Dendritic cell treated with granulocyte-macrophage colony-stimulating factor and Interleukin-4, amounts not matched to agents 40 ng/mL and 50 ng/mL, for 4 days (primary cell): ENCODE data around the gene ZNF423.

Experiments used
- H3K27ac Mint-ChIP-seq: one replicate; pipeline ENCODE4 v1.8.0; 2022; ENCODE audit warnings: mild to moderate bottlenecking, mixed read lengths
- H3K27me3 Mint-ChIP-seq: one replicate; pipeline ENCODE4 v1.8.0; 2022; ENCODE audit warnings: mild to moderate bottlenecking, mixed read lengths
- H3K36me3 Mint-ChIP-seq: one replicate; pipeline ENCODE4 v1.8.0; 2022; ENCODE audit warnings: low read depth, mixed read lengths
- H3K4me1 Mint-ChIP-seq: one replicate; pipeline ENCODE4 v1.8.0; 2022; ENCODE audit warnings: low read depth, mixed read lengths
- H3K4me3 Mint-ChIP-seq: one replicate; pipeline ENCODE4 v1.8.0; 2022; ENCODE audit warnings: mild to moderate bottlenecking, moderate library complexity, mixed read lengths
- H3K9me3 Mint-ChIP-seq: one replicate; pipeline ENCODE4 v1.8.0; 2022; ENCODE audit warnings: mixed read lengths
- intact Hi-C: fragments of 100-400 bp; cut with micrococcal nuclease; formaldehyde crosslinking; loops from one replicate; pipeline ENCODE4 v1.15.0; 2022

The ZNF423 gene

GRCh38 chr16:49786926-49787557 is 68.9 kb downstream of the ZNF423 start:
- no peaks in the 10 kb centered on the region for H3K9me3 Mint-ChIP-seq
- intact Hi-C loops = no loop called here
- no peak overlapping the region for H3K27ac Mint-ChIP-seq
- no peaks in the 10 kb centered on the region for H3K4me1 Mint-ChIP-seq
- no peaks in the 10 kb centered on the region for H3K36me3 Mint-ChIP-seq
- H3K4me3 Mint-ChIP-seq = no peak overlapping the region
- H3K27me3 Mint-ChIP-seq = peaks cover 2% of the 10 kb centered on the region

GRCh38 chr16:49785970-49786369 is 69.9 kb downstream of the ZNF423 start:
- H3K36me3 Mint-ChIP-seq = no peaks in the 10 kb centered on the region
- no peaks in the 10 kb centered on the region for H3K4me1 Mint-ChIP-seq

DNA sequence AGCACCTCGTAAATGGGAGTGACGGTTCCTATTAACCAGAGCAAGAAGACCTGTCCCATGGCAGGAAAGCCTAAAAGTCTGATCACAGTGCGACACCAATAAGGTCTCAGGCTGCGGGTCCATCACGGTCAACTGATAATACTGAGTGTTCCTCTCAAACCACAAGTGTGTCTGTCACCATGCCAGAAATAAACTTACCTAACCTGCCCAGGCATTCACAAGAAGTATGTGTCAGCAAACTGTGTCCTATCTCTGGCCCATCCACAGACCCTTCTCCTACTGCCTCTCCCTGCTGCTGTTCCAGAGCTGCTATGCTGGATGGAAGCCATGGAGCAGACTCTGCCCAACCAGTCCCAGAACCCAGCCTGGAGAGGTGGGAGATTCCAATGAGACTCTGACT is 73.5 kb downstream of the ZNF423 start:
- intact Hi-C loops = no loop called here
- H3K9me3 Mint-ChIP-seq = no peaks in the 10 kb centered on the region
- no peaks in the 10 kb centered on the region for H3K4me1 Mint-ChIP-seq
- H3K4me3 Mint-ChIP-seq = no peak overlapping the region
- peaks cover 2% of the 10 kb centered on the region for H3K27me3 Mint-ChIP-seq
- H3K27ac Mint-ChIP-seq = no peak overlapping the region
- H3K36me3 Mint-ChIP-seq = no peaks in the 10 kb centered on the region

More at GRCh38 chr16:49785970-49786369, 69.9 kb downstream of the ZNF423 start:
- intact Hi-C loops = no loop called here
- Mint-ChIP-seq H3K4me3 (no peak overlapping the region), H3K9me3 (no peaks in the 10 kb centered on the region), H3K27me3 (peaks cover 2% of the 10 kb centered on the region), H3K27ac (no peak overlapping the region)

- H3K4me3 Mint-ChIP-seq = no peak overlapping the region
- no peak overlapping the region for H3K27ac Mint-ChIP-seq
- H3K36me3 Mint-ChIP-seq = no peaks in the 10 kb centered on the region
- intact Hi-C loops = no loop called here
- no peaks in the 10 kb centered on the region for H3K9me3 Mint-ChIP-seq
- H3K4me1 Mint-ChIP-seq = no peaks in the 10 kb centered on the region
- H3K27me3 Mint-ChIP-seq = peaks cover 2% of the 10 kb centered on the region
Observed at GRCh38 chr16:49781401-49781800, 74.5 kb downstream of the ZNF423 start.

DNA sequence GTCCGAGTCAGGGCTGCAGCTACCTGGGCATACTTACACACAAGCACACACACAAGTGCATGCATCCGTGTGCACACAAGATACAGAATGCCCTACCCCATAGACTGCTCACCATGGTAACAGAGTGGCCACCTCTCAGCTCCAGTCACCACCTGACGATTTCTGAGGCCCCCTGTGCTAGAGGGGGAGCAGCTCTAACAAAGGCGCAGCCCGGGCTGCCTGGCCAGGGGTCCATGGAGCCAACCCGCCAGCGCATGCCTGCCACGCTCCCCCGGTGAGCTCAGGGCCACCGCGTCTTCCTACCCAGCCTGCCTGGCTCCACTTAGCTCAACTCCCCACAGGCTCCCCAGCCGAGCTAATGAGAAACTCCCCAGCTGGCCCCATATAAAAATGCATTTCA is 75.5 kb downstream of the ZNF423 start:
- H3K27ac Mint-ChIP-seq = no peak overlapping the region
- intact Hi-C loops = no loop called here
- peaks cover 2% of the 10 kb centered on the region for H3K27me3 Mint-ChIP-seq
- no peaks in the 10 kb centered on the region for H3K9me3 Mint-ChIP-seq
- H3K36me3 Mint-ChIP-seq = no peaks in the 10 kb centered on the region
- no peaks in the 10 kb centered on the region for H3K4me1 Mint-ChIP-seq
- H3K4me3 Mint-ChIP-seq = no peak overlapping the region

- Mint-ChIP-seq H3K9me3 (no peaks in the 10 kb centered on the region), H3K4me3 (no peak overlapping the region), H3K36me3 (no peaks in the 10 kb centered on the region), H3K27me3 (peaks cover 2% of the 10 kb centered on the region), H3K4me1 (no peaks in the 10 kb centered on the region), H3K27ac (no peak overlapping the region)
- intact Hi-C loops = no loop called here
Observed at GRCh38 chr16:49779979-49780378, 75.9 kb downstream of the ZNF423 start.

DNA sequence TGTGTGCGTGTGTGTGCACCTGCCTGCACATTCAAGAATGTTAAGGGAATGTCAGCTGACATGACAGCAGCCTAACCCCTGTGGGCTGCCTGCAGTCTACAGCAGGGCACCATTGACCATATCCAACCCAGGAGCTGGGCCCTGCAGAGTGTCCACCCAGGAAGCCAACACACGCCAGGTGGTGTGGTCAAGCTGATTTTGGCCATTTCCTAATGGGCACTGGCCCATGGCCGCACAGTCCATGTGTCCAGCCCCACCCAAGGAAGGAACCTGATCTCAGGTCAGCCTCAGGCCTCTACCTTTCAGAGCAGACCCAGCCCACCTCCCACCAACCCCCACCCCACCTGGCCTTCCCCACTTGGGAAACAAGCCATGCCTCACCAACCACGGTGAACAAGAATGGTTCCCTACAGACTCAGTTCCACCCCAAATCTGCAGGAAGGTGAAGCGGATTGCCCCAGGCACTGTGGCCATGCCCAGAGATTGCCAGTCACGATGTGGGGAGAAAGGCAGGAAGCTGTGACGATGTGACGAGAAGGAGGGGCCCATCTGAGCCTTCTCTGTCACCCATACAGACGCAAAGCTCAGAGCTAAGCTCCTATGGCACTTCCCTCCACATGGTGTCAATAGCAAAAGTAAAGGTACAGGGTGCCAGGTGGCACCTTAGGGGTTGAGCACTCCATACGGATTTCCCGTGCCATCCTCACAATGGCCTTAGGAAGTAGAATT is 77.5 kb downstream of the ZNF423 start:
- H3K9me3 Mint-ChIP-seq = no peaks in the 10 kb centered on the region
- H3K27ac Mint-ChIP-seq = no peak overlapping the region
- no peaks in the 10 kb centered on the region for H3K27me3 Mint-ChIP-seq
- intact Hi-C loops = no loop called here
- no peak overlapping the region for H3K4me3 Mint-ChIP-seq
- H3K4me1 Mint-ChIP-seq = no peaks in the 10 kb centered on the region
- H3K36me3 Mint-ChIP-seq = no peaks in the 10 kb centered on the region

DNA sequence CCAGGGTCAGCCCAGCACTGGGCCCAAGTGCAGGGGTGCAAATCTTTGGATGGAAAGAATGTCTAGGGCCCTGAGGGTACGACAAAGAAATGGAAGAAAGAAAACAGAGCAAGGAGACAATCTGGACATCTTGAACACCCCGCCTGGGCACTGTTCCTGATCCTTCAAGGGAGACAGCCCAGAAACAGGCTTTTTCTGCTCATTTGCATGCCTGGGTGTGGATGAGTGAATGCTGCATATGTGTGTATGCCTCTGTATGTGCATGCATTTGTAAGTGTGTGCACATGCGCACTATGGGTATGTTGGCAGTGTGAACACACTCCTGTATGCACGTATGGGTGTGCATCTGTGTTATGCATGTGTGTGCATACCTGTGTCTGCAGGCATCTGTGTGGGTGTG is 79.2 kb downstream of the ZNF423 start:
- H3K27ac Mint-ChIP-seq = no peak overlapping the region
- no peaks in the 10 kb centered on the region for H3K9me3 Mint-ChIP-seq
- H3K4me1 Mint-ChIP-seq = no peaks in the 10 kb centered on the region
- no peaks in the 10 kb centered on the region for H3K36me3 Mint-ChIP-seq
- H3K27me3 Mint-ChIP-seq = no peaks in the 10 kb centered on the region
- intact Hi-C loops = no loop called here
- no peak overlapping the region for H3K4me3 Mint-ChIP-seq

DNA sequence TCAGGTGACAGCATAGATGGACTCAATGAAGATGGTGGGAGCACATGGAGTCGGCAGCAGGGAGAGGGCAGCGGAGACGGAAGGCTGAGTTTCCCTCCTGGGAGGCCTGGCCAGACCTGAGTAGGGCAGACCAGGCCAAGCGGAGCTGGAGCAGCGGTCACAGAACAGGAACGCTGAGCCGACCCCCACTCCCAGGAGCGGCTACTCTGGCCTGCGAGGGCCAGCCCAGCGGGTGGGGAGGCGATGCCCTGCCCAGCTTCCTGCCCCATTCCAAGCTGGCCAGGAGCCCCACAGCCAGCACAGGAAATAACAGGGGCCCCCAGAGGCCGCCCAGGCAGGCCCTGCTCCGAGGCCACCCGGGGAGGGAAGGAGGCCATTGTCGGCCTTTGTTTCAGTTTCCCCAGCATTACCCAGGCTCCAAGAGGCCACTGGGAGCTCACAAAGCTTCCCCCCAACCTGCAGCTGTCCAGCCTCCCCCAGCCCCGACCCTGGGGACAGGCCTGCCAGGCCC is 79.8 kb downstream of the ZNF423 start:
- Mint-ChIP-seq H3K27me3 (no peaks in the 10 kb centered on the region), H3K9me3 (no peaks in the 10 kb centered on the region), H3K36me3 (no peaks in the 10 kb centered on the region), H3K4me1 (no peaks in the 10 kb centered on the region), H3K27ac (no peak overlapping the region), H3K4me3 (no peak overlapping the region)
- intact Hi-C loops = no loop called here

DNA sequence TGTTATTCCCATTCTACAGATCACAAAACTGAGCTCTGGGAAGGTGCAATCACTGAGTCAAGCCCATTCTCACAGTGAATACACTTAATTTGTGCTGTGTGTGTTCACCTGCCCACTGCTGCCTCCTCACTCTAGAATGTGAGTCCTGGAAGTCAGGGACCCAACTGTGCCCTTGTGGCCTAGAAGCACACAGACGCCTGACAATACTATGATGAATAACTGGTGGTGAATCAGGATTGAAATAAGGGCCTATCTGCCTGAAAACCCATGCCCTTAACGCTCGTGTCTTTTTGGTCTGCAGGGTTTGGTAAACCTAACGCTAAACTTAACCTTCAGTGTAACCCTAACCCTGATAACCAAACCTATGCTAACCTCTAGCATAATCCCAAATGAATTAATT is 80.3 kb downstream of the ZNF423 start:
- Mint-ChIP-seq H3K27me3 (no peaks in the 10 kb centered on the region), H3K4me1 (no peaks in the 10 kb centered on the region), H3K4me3 (no peak overlapping the region), H3K36me3 (no peaks in the 10 kb centered on the region), H3K27ac (no peak overlapping the region), H3K9me3 (no peaks in the 10 kb centered on the region)
- intact Hi-C loops = no loop called here

DNA sequence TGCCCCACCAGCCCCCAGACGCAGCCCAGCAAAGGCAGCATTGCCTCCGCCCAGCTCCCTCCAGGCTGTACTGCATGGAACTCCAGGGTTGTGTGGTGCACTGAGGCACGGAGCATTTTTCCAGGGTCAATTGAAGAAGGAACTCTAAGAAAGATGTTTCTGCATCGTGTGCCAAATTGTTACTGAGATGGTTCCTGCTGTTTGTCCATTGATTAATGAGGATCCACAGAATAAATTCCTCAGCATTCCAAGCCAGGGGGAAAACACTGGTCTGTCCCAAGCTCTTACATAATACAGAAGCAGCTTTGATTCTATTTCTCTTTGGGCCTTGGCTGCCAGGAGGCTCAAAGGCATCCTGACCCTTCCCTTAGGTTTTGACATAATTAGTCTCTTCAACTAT is 80.9 kb downstream of the ZNF423 start:
- no peaks in the 10 kb centered on the region for H3K9me3 Mint-ChIP-seq
- H3K36me3 Mint-ChIP-seq = no peaks in the 10 kb centered on the region
- no peaks in the 10 kb centered on the region for H3K4me1 Mint-ChIP-seq
- H3K27me3 Mint-ChIP-seq = no peaks in the 10 kb centered on the region
- H3K4me3 Mint-ChIP-seq = no peak overlapping the region
- intact Hi-C loops = no loop called here
- H3K27ac Mint-ChIP-seq = no peak overlapping the region

DNA sequence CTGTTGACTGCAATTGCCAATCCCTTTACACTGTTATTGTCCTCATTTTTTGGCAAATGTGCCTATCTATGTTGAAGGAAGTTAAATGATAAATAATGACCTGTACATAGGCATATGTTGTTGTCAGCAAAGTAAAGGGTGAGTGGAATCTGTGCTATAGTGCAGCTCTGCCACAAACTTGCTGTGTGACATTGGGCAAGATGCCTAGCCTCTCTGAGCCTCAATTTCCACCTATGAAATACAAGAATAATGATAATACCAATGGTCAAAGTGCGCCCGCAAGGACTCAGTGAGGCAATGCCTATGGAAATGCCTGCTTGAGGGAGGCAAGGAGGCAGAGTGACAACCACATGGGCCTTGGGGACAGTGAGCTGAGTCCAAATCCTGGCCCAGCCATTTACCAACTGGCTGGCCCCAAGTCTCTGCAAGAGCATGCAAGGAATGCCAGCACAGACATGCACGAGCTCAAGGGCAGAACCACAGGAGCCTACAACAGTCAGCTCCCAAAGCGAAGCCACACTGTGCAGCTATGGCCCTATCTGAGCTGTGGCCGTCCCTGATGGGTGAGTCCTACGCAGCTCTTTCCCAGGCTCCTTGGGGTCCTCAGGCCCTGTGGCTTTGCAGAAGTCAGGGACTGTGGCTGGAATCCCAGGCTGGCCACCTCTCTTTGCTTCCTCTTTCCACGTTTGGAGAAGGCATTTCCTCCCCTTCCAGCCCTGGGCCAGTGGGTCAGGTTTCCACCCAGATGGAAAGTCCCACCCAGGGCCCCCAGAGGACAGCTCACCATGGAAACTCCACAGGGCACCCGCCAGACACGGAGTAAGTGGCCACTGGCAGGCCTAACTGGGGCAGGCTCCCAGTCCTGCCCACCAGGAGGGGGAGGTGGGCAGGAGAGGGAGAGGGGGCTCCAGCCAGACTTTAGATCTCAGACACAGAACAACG is 82.1 kb downstream of the ZNF423 start:
- intact Hi-C loops = no loop called here
- no peaks in the 10 kb centered on the region for H3K27me3 Mint-ChIP-seq
- no peak overlapping the region for H3K27ac Mint-ChIP-seq
- H3K4me3 Mint-ChIP-seq = no peak overlapping the region
- no peaks in the 10 kb centered on the region for H3K36me3 Mint-ChIP-seq
- H3K4me1 Mint-ChIP-seq = no peaks in the 10 kb centered on the region
- H3K9me3 Mint-ChIP-seq = no peaks in the 10 kb centered on the region

- no peaks in the 10 kb centered on the region for H3K36me3 Mint-ChIP-seq
- no peak overlapping the region for H3K27ac Mint-ChIP-seq
- intact Hi-C loops = no loop called here
- H3K27me3 Mint-ChIP-seq = no peaks in the 10 kb centered on the region
- no peaks in the 10 kb centered on the region for H3K4me1 Mint-ChIP-seq
- H3K9me3 Mint-ChIP-seq = no peaks in the 10 kb centered on the region
- H3K4me3 Mint-ChIP-seq = no peak overlapping the region
Observed at GRCh38 chr16:49767998-49768397, 87.9 kb downstream of the ZNF423 start.

- no peak overlapping the region for H3K4me3 Mint-ChIP-seq
- H3K4me1 Mint-ChIP-seq = no peaks in the 10 kb centered on the region
- intact Hi-C loops = no loop called here
- no peaks in the 10 kb centered on the region for H3K9me3 Mint-ChIP-seq
- H3K36me3 Mint-ChIP-seq = no peaks in the 10 kb centered on the region
- no peak overlapping the region for H3K27ac Mint-ChIP-seq
- no peaks in the 10 kb centered on the region for H3K27me3 Mint-ChIP-seq
Observed at GRCh38 chr16:49767414-49767813, 88.5 kb downstream of the ZNF423 start.
